Esophagus muscularis mucosa (tissue), 4 donors: ENCODE measurements around the gene KCNH1.

Experiments
- EP300 ChIP-seq: sonication (generic); formaldehyde crosslinking; IDR thresholded peaks from one replicate; pipeline ENCODE4 v1.6.1; 2017; ENCODE audit warnings: antibody characterized with exemption
- POLR2A ChIP-seq: fragments of 450-650 bp; IDR thresholded peaks from one replicate; pipeline ENCODE4 v1.6.1; 2017; ENCODE audit warnings: antibody characterized with exemption, moderate library complexity, mild to moderate bottlenecking, low read depth
- POLR2AphosphoS5 ChIP-seq, 2 donors: sonication (generic); formaldehyde crosslinking; IDR thresholded peaks; one replicate each; pipeline ENCODE4 v1.6.1; 2017; ENCODE audit warnings: antibody characterized with exemption in 2 of 2
- TF ChIP-seq, protein P1 (sequence below), 3 experiments: fragments of 200-600 bp in 2 of 3; fragments of 450-650 bp in 1 of 3; sonication (generic) in 2 of 3; IDR thresholded peaks; one replicate each; pipeline ENCODE4 v1.5.1; 2017 to 2019; ENCODE audit warnings: antibody characterized with exemption in 3 of 3, mild to moderate bottlenecking in 2 of 3, moderate library complexity in 1 of 3

- TF ChIP-seq, protein P1, sequence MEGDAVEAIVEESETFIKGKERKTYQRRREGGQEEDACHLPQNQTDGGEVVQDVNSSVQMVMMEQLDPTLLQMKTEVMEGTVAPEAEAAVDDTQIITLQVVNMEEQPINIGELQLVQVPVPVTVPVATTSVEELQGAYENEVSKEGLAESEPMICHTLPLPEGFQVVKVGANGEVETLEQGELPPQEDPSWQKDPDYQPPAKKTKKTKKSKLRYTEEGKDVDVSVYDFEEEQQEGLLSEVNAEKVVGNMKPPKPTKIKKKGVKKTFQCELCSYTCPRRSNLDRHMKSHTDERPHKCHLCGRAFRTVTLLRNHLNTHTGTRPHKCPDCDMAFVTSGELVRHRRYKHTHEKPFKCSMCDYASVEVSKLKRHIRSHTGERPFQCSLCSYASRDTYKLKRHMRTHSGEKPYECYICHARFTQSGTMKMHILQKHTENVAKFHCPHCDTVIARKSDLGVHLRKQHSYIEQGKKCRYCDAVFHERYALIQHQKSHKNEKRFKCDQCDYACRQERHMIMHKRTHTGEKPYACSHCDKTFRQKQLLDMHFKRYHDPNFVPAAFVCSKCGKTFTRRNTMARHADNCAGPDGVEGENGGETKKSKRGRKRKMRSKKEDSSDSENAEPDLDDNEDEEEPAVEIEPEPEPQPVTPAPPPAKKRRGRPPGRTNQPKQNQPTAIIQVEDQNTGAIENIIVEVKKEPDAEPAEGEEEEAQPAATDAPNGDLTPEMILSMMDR (IDR thresholded peaks at IDR 0.05), result no peak
- TF ChIP-seq POLR2AphosphoS5 (IDR thresholded peaks at IDR 0.05), result no peak
- TF ChIP-seq EP300, result no peak
- TF ChIP-seq POLR2A, result no peak
Measured at GRCh38 chr1:210715072-210715471, 418.9 kb downstream of the KCNH1 start.
